Cardiac muscle cell (in vitro differentiated cells and primary cell): ENCODE data around the gene PNPLA2. TPM values are rescaled to one million over a fixed set of nuclear protein-coding genes. Genes with fewer than 3 reads are reported as not detected.

Experiments
- DNase-seq, 2 donors: peaks; one replicate each; pipeline versions ENCODE4 v3.0.0 to v3.0.0-alpha.2; 2010 to 2017; ENCODE audit warnings: low read depth in 1 of 2, low spot score in 1 of 2
- H3K27ac ChIP-seq: fragments of 200-600 bp; sonication (generic); 2 replicates; pipeline ENCODE4 v1.5.1; 2016
- H3K27me3 ChIP-seq: fragments of 200-600 bp; sonication (generic); 2 replicates; pipeline ENCODE4 v1.6.0; 2016; ENCODE audit warnings: control low read depth
- H3K36me3 ChIP-seq: fragments of 200-600 bp; sonication (generic); 2 replicates; pipeline ENCODE4 v1.5.1; 2016; ENCODE audit warnings: control low read depth
- H3K4me1 ChIP-seq: fragments of 200-600 bp; sonication (generic); 2 replicates; pipeline ENCODE4 v1.8.1; 2017; ENCODE audit warnings: low read depth, mild to moderate bottlenecking, mixed run types
- H3K4me3 ChIP-seq: fragments of 200-600 bp; sonication (generic); 2 replicates; pipeline ENCODE4 v1.5.1; 2016; ENCODE audit warnings: mild to moderate bottlenecking
- H3K9me3 ChIP-seq: fragments of 200-600 bp; sonication (generic); 2 replicates; pipeline ENCODE4 v1.5.1; 2017; ENCODE audit warnings: low read depth, mild to moderate bottlenecking, control low read depth
- CTCF ChIP-seq: IDR thresholded peaks from 2 replicates; pipeline ENCODE4 v1.5.1; 2012; ENCODE audit warnings: low read depth, mild to moderate bottlenecking, low read length
- polyA plus RNA-seq: library from polyadenylated mRNA; unstranded; fragments of >200 nt; fragmentation: Nextera tagmentation; extraction: Ambion mirVana; gene quantifications from 2 replicates; pipeline ENCODE4 v1.2.1, GENCODE V29; 2016
- total RNA-seq: library from RNA; depleted of rRNA; stranded (reverse); fragments of >200 nt; gene quantifications from 2 replicates; pipeline ENCODE4 v1.2.3, GENCODE V29; 2016

Gene PNPLA2
- total and polyA plus RNA-seq, 2 experiments from 2014 or later = 81.6 to 99.9 TPM

GRCh38 chr11:772429-773390 lies 46.0 kb upstream of the PNPLA2 start:
- Histone ChIP-seq H3K4me3 (no peak overlapping the region), H3K9me3 (no peaks in the 10 kb centered on the region), H3K27ac (no peak overlapping the region), H3K27me3 (no peaks in the 10 kb centered on the region), H3K4me1 (peaks cover 5% of the 10 kb centered on the region), H3K36me3 (peaks cover 16% of the 10 kb centered on the region)
- no peak for TF ChIP-seq CTCF
- DNase-seq = no peak

GRCh38 chr11:773425-773824 lies 45.3 kb upstream of the PNPLA2 start:
- H3K4me1 ChIP-seq = peaks cover 8% of the 10 kb centered on the region
- no peaks in the 10 kb centered on the region for H3K9me3 ChIP-seq
- H3K27ac ChIP-seq = no peak overlapping the region
- no peak for DNase-seq
- H3K36me3 ChIP-seq = peaks cover 16% of the 10 kb centered on the region
- H3K4me3 ChIP-seq = no peak overlapping the region
- TF ChIP-seq CTCF = no peak
- H3K27me3 ChIP-seq = no peaks in the 10 kb centered on the region

GRCh38 chr11:773830-774229 lies 44.9 kb upstream of the PNPLA2 start:
- no peak for TF ChIP-seq CTCF
- H3K4me3 ChIP-seq = no peak overlapping the region
- no peak overlapping the region for H3K27ac ChIP-seq
- H3K27me3 ChIP-seq = no peaks in the 10 kb centered on the region
- peaks cover 8% of the 10 kb centered on the region for H3K4me1 ChIP-seq
- no peaks in the 10 kb centered on the region for H3K9me3 ChIP-seq
- H3K36me3 ChIP-seq = peaks cover 16% of the 10 kb centered on the region
- DNase-seq = no peak

GRCh38 chr11:774873-775592 lies 43.7 kb upstream of the PNPLA2 start:
- H3K27me3 ChIP-seq = no peaks in the 10 kb centered on the region
- DNase-seq = peak in 1 of 2 donors; percentile 34
- no peak for TF ChIP-seq CTCF
- peaks cover 13% of the 10 kb centered on the region for H3K36me3 ChIP-seq
- H3K9me3 ChIP-seq = no peaks in the 10 kb centered on the region
- H3K4me3 ChIP-seq = no peak overlapping the region
- peaks cover 8% of the 10 kb centered on the region for H3K4me1 ChIP-seq
- no peak overlapping the region for H3K27ac ChIP-seq

- Histone ChIP-seq H3K9me3 (no peaks in the 10 kb centered on the region), H3K4me1 (peaks cover 8% of the 10 kb centered on the region), H3K27me3 (no peaks in the 10 kb centered on the region), H3K27ac (peak overlapping the region; percentile 99), H3K4me3 (peak overlapping the region; percentile 97), H3K36me3 (peaks cover 5% of the 10 kb centered on the region)
- TF ChIP-seq CTCF = no peak
- no peak for DNase-seq
Observed at GRCh38 chr11:776263-776560, 42.5 kb upstream of the PNPLA2 start.
